GM19238 (cell line): ENCODE results near the gene LRIG3.
"Not testable (repeated sequence)": the region's sequence is repeated elsewhere in the genome, so short reads cannot be mapped to it uniquely, and the experiment has no call there.

Source experiments
- DNase-seq: peaks from one replicate; pipeline ENCODE4 v3.0.0; 2011; ENCODE audit warnings: low spot score; ENCODE audit not compliant: insufficient read length

LRIG3 gene

GRCh38 chr12:58920102-58920960 lies at the start of gene LRIG3:
Gene LRIG3, minus strand, starts transcription at chr12:58920504. Its CDS starts 269 bp downstream, at chr12:58920235.
- peak; percentile 61 for DNase-seq

GRCh38 chr12:58969237-58969636 lies 48.9 kb upstream of the LRIG3 start:
- DNase-seq: no peak

DNA sequence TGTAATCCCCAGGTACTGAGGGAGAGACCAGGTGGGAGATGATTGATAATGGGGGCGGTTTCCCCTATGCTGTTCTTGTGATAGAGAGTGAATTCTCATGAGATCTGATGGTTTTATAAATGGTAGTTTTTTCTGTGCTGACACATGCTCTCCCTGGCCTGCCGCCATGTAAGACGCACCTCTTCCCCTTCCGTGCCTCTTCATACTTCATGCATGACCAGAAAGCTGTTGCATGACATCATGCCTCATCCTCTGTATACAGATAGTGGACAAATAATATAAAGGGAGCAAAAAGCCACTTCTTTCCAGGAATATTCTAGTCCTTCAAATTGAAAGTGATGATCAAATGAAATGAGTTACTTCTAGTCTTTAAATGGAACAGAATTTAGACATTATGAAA lies 47.3 kb upstream of the LRIG3 start:
- no peak for DNase-seq

GRCh38 chr12:58966939-58967338 lies 46.6 kb upstream of the LRIG3 start:
- DNase-seq: no peak

- DNase-seq: no peak
These were observed 45.3 kb upstream of the LRIG3 start for GRCh38 chr12:58965568-58965967.

DNA sequence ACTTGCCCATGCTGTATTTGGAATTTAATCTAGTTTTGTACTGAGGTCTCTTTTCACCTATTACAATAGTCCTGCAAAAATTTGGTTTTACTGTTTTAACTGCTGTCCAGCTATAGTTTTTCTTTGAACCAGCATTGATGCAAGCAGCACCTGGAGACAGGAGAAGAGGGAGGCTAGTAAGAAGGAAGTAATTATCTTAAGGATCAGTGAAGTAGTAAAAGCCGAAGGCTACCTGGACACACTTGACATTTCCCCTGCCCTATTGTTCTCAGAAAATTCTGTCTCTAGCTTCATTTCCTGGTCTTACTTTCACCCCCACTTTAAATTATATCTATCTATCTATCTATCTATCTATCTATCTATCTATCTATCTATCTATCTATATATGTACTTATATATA lies 43.5 kb upstream of the LRIG3 start:
- DNase-seq: no peak

DNA sequence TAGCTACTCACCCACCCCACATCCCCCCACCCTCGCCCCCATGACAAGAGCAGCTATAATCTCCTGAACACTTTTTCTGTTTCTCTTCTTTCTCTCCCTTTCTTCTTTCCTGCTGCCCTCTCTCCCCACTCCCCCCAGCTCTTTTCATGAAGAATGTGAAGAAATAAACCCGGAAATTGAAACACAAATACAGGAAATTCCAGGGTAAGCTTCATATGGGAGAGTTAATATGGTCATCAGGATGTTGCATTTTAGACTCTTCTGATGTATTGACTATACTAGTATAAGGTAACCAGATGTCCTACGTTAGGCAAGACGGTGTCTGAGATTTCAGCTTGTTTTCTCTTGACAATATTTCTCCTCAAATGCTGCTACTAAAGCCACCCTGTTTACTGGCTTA lies 41.6 kb upstream of the LRIG3 start:
- DNase-seq: no peak

DNA sequence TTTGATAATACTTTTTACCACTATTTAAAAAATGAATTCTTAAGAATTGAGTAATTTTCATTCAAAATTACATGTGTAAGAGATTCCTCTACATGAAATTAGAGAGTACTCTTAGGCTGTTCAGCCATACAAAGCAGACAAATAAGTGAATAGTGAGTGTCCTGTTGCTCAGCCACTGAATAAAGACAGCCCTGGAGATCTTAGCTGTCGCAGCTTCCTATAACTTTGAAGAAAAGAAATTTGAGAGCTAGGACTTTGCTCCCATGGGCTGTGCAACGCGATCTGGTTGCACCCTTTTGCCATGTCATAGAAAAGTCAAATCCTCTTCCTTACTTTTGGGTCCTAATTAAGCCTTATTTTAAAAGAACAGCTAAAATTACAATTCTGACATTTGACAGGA lies 40.9 kb upstream of the LRIG3 start:
- no peak for DNase-seq

GRCh38 chr12:58959639-58960300 lies 39.5 kb upstream of the LRIG3 start:
- no peak for DNase-seq

DNA sequence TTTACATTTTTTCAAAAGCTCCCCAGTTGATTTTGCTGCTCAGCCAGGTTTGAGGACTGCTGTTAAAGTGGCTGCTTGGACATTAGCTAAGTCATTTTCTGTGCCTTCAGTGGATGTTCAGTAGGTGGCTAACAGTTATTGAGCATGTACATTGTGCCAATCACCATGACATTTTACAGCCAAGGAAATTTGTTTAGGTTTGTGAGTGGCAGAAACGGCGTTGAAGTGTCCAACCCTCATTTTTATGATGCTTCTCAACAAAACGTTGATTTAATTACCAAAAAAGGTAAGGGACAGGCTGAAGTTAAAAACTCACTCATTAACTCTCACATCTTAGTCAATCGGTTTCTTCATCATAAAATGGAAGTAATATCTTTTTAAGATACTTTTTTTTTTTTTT lies 37.0 kb upstream of the LRIG3 start:
- DNase-seq: no peak

DNA sequence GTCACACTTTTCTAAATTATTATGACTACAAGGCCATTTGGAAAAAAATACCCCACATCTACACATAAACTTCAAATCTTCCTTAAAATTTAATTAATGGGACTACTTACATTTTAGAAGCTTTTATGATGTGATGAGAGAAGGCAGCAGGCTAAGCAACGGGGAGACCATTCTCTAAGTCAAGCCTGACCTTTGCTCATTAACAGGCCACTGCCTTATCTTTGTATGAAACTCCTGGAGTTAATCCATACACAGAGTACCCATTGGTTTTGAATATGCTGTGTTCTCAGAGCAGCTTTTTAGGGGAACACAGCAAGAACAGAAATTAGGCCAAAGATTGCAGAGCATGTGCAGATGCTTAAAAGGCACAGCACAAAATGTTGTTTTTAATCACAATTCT lies 35.5 kb upstream of the LRIG3 start:
- DNase-seq: no peak

GRCh38 chr12:58954002-58954401 lies 33.7 kb upstream of the LRIG3 start:
- no peak for DNase-seq

GRCh38 chr12:58950739-58951100 lies 30.4 kb upstream of the LRIG3 start:
- DNase-seq: no peak

- not testable (repeated sequence) for DNase-seq
These were observed 29.8 kb upstream of the LRIG3 start for GRCh38 chr12:58949954-58950738.

DNA sequence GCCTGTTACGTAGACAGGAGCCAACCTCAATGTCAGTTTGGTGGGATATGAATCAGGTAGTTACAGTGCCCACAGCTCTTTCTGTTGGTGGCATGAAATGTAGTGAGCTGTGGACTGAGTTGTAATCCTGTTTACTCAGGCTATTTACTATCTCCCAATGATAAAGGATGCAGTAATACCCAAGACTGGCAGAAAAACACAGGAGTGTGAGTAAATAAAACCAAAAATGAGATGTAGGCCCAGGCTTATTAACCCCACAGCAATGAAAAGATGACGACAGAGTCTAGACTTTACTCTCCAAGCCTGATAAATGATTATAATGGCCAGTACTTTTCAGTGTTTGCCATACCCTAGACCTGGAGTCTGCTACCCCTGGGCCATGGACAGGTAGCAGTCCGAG lies 22.8 kb upstream of the LRIG3 start:
- no peak for DNase-seq

GRCh38 chr12:58942345-58942744 lies 22.0 kb upstream of the LRIG3 start:
- no peak for DNase-seq

GRCh38 chr12:58939399-58940100 lies 19.2 kb upstream of the LRIG3 start:
- DNase-seq: no peak

DNA sequence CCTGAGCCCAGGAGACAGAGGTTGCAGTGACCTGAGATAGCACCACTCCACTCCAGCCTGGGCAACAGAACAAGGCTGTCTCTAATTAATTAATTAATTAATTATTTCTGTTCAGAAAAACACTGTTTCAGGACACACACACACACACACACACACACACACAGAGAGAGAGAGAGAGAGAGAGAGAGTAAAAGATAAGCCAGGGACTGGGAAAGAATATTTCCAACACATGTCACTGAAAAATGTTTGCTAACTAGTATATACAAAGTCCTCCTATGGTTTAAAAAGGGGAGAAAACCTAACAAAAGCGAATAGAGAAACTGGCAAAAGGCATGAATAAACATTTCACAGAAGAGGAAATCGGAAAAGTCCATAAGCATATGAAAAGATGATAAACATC lies 18.1 kb upstream of the LRIG3 start:
- no peak for DNase-seq

- DNase-seq: no peak
These were observed 14.2 kb upstream of the LRIG3 start for GRCh38 chr12:58934528-58934927.

DNA sequence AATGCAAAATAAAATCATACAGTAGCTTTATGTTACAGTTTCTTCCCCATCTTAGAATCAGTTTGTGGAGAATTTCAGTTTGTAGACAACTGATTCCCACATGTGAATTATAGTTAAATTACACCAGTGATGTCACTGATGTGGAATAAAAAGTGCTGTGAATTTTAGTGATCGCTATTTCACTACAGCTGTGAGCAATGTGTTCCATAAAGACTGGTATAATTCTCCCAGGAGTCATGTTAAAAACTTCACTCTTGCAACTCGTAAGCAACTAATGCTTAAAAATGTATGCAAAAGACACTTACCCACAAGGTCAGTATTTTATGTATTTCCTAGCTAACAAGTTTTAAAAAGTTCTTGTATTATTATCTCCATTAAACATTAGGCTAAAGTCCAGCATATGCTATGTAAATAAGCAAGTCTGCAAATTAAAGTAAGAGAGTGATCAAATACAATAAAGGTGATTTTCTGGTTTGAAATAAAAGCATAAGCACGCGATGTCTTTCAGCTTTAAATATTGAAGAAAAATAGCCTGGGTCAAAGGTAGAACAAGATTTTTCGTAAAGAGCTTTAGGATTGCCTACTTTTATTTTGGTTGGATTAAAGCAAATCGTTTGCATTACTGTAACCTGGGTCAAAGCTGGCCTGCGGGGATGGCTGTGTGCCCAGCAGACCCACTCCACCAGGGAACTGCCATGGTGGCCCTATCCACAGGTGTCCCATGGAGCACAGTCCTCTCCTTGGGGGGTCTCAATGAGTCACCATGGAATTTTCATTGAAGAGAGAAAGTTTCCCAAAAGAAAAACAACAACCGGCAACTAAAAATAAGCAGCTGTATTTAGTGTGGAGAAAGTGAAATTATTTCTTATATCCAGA lies 12.7 kb upstream of the LRIG3 start:
- DNase-seq: no peak

- DNase-seq: no peak
These were observed 11.2 kb upstream of the LRIG3 start for GRCh38 chr12:58931518-58931917.
